Uterus (tissue), 4 donors: ENCODE measurements around the gene BCR. TPM values are rescaled to one million over a fixed set of nuclear protein-coding genes. Genes with fewer than 3 reads are reported as not detected.

ENCODE experiments used
- DNase-seq, 2 donors: peaks; one replicate each; pipeline ENCODE4 v3.0.0-alpha.2; 2019 to 2020
- H3K27ac ChIP-seq, 2 donors: fragments of 200-600 bp; sonication (generic); 1 replicate in 1 of 2; 2 replicates in 1 of 2; pipeline ENCODE4 v1.5.1; 2016 to 2018
- H3K27me3 ChIP-seq, 2 donors: fragments of 200-600 bp; sonication (generic); one replicate each; pipeline ENCODE4 v1.5.1; 2018 to 2019; ENCODE audit warnings: control low read depth in 1 of 2
- H3K36me3 ChIP-seq, 2 donors: fragments of 200-600 bp; sonication (generic); one replicate each; pipeline ENCODE4 v1.5.1; 2019; ENCODE audit warnings: control low read depth in 1 of 2
- H3K4me1 ChIP-seq, 2 donors: fragments of 200-600 bp; sonication (generic); one replicate each; pipeline ENCODE4 v1.5.1; 2018 to 2019; ENCODE audit warnings: control low read depth in 1 of 2
- H3K4me3 ChIP-seq, 2 donors: fragments of 200-600 bp; sonication (generic); 1 replicate in 1 of 2; 2 replicates in 1 of 2; pipeline ENCODE4 v1.5.1; 2018 to 2019; ENCODE audit warnings: mild to moderate bottlenecking in 1 of 2
- H3K9me3 ChIP-seq, 2 donors: fragments of 200-600 bp; sonication (generic); one replicate each; pipeline ENCODE4 v1.5.1; 2019; ENCODE audit warnings: control low read depth in 1 of 2
- POLR2A ChIP-seq, 2 donors: fragments of 450-650 bp; IDR thresholded peaks; one replicate each; pipeline ENCODE4 v1.6.1; 2016; ENCODE audit warnings: antibody characterized with exemption in 2 of 2, mild to moderate bottlenecking in 1 of 2, moderate library complexity in 1 of 2
- intact Hi-C: fragments of 100-400 bp; cut with DNase I; formaldehyde crosslinking; loops from one replicate; pipeline ENCODE4 v1.15.1; 2023; ENCODE audit warnings: low total_unique reads
- total RNA-seq, 4 donors: library from RNA; depleted of rRNA in 3 of 4; stranded (reverse); fragments of >200 nt in 3 of 4; gene quantifications; one replicate each; pipeline versions ENCODE4 v1.1.0 to v1.2.4, GENCODE V29; 2014 to 2023
- TF ChIP-seq, protein P1 (sequence below), 4 experiments: fragments of 200-600 bp in 2 of 4; fragments of 450-650 bp in 2 of 4; sonication (generic) in 2 of 4; IDR thresholded peaks; one replicate each; pipeline ENCODE4 v1.5.1; 2016 to 2019; ENCODE audit warnings: antibody characterized with exemption in 4 of 4, mild to moderate bottlenecking in 2 of 4, moderate library complexity in 1 of 4
- donor health status: DM: yes; HTN: yes; CAD: no.

The BCR gene
- total RNA-seq, 4 donors from 2014 or later, result 10.6 to 93.3 (median 28.3) TPM

DNA sequence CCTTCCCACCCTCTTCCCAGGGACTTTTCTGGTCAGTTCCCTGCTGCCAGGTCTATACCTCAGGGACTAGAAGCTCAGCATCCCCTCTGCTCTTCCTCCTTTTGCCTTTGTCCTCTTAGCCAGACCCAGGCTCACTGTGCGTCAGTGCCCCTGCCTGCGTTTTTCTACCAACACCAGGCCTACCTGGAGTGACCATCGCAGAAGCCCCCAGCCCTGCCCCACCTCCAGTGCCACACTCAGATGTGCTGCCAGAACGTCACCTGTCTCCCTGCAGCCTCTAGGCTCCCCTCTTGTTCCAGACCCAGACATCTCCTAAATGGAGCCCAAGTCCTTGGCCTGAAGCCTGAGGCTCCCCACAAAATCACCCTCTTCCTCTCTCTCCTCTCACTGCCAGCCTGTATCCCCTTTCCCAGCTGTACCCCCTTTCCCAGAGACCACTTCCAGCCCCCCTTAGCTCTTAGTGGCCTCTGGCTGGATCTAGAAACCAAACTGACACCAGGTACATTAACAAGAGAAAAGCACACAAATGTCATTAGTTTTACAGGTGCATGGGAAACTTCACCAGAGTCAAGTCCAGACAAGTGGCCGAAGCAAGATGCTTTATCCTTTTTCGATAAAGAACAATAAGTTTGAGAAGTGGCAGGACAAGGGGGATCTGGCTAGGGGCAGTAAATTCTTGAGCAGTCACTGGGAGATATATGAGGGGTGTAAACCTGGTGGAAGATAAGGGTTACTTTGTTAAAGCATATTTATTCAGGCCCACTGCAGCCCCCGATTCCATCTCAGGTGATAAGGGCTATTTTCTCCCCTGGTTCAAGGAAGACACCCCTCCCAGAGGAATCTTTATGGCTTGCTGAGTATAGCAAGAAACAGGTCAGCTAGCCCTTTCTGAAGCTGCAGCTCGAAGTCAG is 61.5 kb downstream of the BCR start:
- Histone ChIP-seq H3K9me3 (no peaks in the 10 kb centered on the region), H3K27ac (no peak overlapping the region), H3K4me3 (no peak overlapping the region), H3K27me3 (no peaks in the 10 kb centered on the region), H3K36me3 (no peaks in the 10 kb centered on the region), H3K4me1 (peaks cover 0 to 11% of the 10 kb centered on the region in 2 donors)
- intact Hi-C loops, result no loop called here
- TF ChIP-seq POLR2A (IDR thresholded peaks at IDR 0.05), result no peak
- TF ChIP-seq, protein P1, sequence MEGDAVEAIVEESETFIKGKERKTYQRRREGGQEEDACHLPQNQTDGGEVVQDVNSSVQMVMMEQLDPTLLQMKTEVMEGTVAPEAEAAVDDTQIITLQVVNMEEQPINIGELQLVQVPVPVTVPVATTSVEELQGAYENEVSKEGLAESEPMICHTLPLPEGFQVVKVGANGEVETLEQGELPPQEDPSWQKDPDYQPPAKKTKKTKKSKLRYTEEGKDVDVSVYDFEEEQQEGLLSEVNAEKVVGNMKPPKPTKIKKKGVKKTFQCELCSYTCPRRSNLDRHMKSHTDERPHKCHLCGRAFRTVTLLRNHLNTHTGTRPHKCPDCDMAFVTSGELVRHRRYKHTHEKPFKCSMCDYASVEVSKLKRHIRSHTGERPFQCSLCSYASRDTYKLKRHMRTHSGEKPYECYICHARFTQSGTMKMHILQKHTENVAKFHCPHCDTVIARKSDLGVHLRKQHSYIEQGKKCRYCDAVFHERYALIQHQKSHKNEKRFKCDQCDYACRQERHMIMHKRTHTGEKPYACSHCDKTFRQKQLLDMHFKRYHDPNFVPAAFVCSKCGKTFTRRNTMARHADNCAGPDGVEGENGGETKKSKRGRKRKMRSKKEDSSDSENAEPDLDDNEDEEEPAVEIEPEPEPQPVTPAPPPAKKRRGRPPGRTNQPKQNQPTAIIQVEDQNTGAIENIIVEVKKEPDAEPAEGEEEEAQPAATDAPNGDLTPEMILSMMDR (IDR thresholded peaks at IDR 0.05), result no peak
- DNase-seq, result no peak

DNA sequence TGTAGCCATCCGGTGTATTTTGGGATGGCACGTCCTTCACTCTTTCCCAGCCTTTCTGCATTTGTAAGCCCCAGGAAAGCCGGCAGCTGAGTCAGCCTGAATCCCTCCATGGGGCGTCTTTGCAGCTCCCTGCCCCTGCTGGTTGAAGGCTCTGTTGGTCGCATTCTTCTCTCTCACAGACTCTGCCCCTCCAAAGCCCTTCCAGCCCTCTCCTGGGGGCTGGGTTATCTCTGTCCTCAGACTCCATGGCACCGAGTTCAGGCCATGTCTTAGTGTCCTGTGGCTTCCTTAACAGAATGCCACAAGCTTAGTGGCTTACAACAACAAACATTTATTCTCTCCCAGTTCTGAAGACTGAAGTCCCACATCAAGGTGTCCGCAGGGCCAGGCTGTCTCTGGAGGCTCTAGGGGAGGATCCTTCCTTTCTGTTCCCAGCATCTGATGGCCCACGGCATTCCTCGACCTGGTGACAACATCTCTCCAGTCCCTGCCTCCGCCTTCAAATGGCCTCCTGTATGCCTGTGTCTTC is 62.2 kb downstream of the BCR start:
- Histone ChIP-seq H3K36me3 (no peaks in the 10 kb centered on the region), H3K27me3 (no peaks in the 10 kb centered on the region), H3K4me3 (no peak overlapping the region), H3K27ac (no peak overlapping the region), H3K4me1 (peaks cover 0 to 5% of the 10 kb centered on the region in 2 donors), H3K9me3 (no peaks in the 10 kb centered on the region)
- TF ChIP-seq POLR2A (IDR thresholded peaks at IDR 0.05), result no peak
- TF ChIP-seq, protein P1 (IDR thresholded peaks at IDR 0.05), result no peak
- intact Hi-C loops, result no loop called here
- no peak for DNase-seq

DNA sequence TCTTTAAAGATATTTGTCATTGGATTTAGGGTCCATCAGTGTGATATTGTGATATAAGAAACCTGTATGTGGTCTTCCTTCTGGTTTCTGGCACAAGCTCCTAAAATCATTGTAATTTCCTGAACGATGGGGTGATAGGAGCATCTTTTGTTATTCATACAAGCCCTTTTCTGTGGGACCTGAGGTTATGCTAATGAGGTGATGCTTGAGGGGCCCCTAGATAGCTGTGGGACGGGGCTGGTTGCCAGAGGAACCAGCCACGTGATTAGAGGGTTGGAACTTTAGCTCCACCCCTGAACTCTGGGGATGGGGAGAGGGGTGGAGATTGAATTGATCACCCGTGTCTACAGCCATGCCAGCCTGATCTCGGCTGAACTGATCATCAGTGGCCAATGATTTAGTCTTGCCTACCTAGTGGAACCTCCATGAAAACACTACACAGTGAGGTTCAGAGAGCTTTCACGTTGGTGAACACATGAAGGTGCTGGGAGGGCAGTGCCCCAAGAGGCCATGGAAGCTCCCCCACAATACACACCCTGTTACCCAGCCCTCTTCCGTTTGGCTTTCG is 62.8 kb downstream of the BCR start:
- TF ChIP-seq, protein P1 (IDR thresholded peaks at IDR 0.05), result no peak
- no peak for TF ChIP-seq POLR2A (IDR thresholded peaks at IDR 0.05)
- no peaks in the 10 kb centered on the region for H3K36me3 ChIP-seq
- H3K4me3 ChIP-seq, result no peak overlapping the region
- H3K4me1 ChIP-seq, result no peaks in the 10 kb centered on the region
- DNase-seq, result no peak
- no peak overlapping the region for H3K27ac ChIP-seq
- H3K27me3 ChIP-seq, result no peaks in the 10 kb centered on the region
- intact Hi-C loops, result no loop called here
- H3K9me3 ChIP-seq, result no peaks in the 10 kb centered on the region

DNA sequence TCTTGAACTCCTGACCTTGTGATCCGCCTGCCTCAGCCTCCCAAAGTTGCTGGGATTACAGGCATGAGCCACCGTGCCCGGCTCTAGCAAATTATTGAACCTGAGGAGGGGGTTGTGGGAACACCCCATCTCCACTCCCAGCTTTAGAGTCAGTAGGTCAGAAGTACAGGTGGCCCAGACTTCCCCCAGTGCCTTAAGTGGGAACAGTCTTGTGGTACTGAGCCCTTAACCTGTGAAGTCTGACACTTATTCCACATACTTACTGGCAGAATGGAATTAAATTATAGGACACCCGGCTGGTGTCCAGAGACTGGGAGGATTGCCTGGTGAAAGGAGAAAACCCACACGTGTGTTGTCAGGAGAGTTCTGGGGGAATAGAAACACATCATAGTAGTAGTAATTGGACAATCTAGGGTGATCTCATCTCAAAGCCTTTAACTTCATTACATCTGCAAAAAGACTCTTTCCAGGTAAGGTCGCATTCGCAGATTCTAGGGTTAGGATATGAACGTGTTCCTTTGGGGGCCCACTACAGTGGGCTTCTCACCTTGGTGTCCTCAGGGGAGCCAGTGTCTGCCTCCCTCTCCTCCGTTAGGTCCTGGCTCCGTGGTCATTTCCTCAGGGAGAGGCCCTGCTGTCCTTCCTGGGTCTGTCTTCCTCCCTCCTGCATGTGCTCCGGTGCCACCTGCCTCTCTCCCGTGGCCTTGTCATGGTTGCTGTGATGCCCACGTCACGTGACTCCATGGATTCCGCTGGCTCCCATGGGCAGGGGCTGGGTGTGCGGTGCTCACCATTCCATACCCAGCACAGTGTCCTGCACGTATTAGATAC is 63.8 kb downstream of the BCR start:
- no peaks in the 10 kb centered on the region for H3K4me1 ChIP-seq

More for the DNA sequence above, 63.8 kb downstream of the BCR start:
- Histone ChIP-seq H3K9me3 (no peaks in the 10 kb centered on the region), H3K27me3 (no peaks in the 10 kb centered on the region), H3K36me3 (no peaks in the 10 kb centered on the region), H3K27ac (no peak overlapping the region), H3K4me3 (no peak overlapping the region)
- intact Hi-C loops, result no loop called here
- DNase-seq, result no peak
- TF ChIP-seq POLR2A (IDR thresholded peaks at IDR 0.05), result no peak
- TF ChIP-seq, protein P1 (IDR thresholded peaks at IDR 0.05), result no peak
